GM23338 (cell line): ENCODE measurements around the gene C11orf65. TPM values are rescaled to one million over a fixed set of nuclear protein-coding genes. Genes with fewer than 3 reads are reported as not detected.

Experiments used
- ATAC-seq: fragments of 200-7000 bp; cut with Tn5 transposase; 3 replicates; pipeline ENCODE4 v1.9.1; 2020
- DNase-seq: peaks from one replicate; pipeline ENCODE4 v3.0.0-alpha.2; 2015; ENCODE audit warnings: low spot score
- H2AFZ ChIP-seq: fragments of 200-600 bp; sonication (generic); 2 replicates; pipeline ENCODE4 v1.8.0; 2016; ENCODE audit warnings: antibody characterized with exemption, mild to moderate bottlenecking, moderate library complexity
- H3F3A ChIP-seq: fragments of 200-600 bp; sonication (generic); replicated peaks from 2 replicates; pipeline ENCODE4 v1.8.0; 2017; ENCODE audit warnings: antibody characterized with exemption, mixed run types, low read depth
- H3K27ac ChIP-seq: fragments of 200-600 bp; sonication (generic); 2 replicates; pipeline ENCODE4 v1.6.1; 2016; ENCODE audit warnings: low read depth
- H3K27me3 ChIP-seq: fragments of 200-600 bp; sonication (generic); 2 replicates; pipeline ENCODE4 v1.8.0; 2016; ENCODE audit warnings: mild to moderate bottlenecking, mixed run types, moderate library complexity; ENCODE audit not compliant: insufficient read depth
- H3K36me3 ChIP-seq: fragments of 200-600 bp; sonication (generic); 2 replicates; pipeline ENCODE4 v1.8.0; 2016; ENCODE audit warnings: mild to moderate bottlenecking; ENCODE audit not compliant: insufficient read depth
- H3K4me1 ChIP-seq: fragments of 200-600 bp; sonication (generic); 2 replicates; pipeline ENCODE4 v1.8.0; 2016; ENCODE audit warnings: mild to moderate bottlenecking, moderate library complexity; ENCODE audit not compliant: insufficient read depth
- H3K4me2 ChIP-seq: fragments of 200-600 bp; sonication (generic); 2 replicates; pipeline ENCODE4 v1.7.1; 2017; ENCODE audit warnings: mixed run types
- H3K4me3 ChIP-seq: fragments of 200-600 bp; sonication (generic); 2 replicates; pipeline ENCODE4 v1.6.1; 2016; ENCODE audit warnings: mixed run types
- H3K79me2 ChIP-seq: fragments of 200-600 bp; sonication (generic); replicated peaks from 2 replicates; pipeline ENCODE4 v1.8.0; 2017; ENCODE audit warnings: mild to moderate bottlenecking; ENCODE audit not compliant: insufficient read depth
- H3K9me2 ChIP-seq: fragments of 200-600 bp; sonication (generic); 2 replicates; pipeline ENCODE4 v1.8.0; 2017; ENCODE audit not compliant: insufficient read depth
- H4K20me1 ChIP-seq: fragments of 200-600 bp; sonication (generic); replicated peaks from 2 replicates; pipeline ENCODE4 v1.8.0; 2017; ENCODE audit warnings: mild to moderate bottlenecking; ENCODE audit not compliant: insufficient read depth
- H3K27ac Mint-ChIP-seq: 2 replicates; pipeline ENCODE4 v1.8.0; 2020; ENCODE audit warnings: inconsistent platforms, mild to moderate bottlenecking, moderate library complexity, mixed read lengths
- H3K27me3 Mint-ChIP-seq: 3 replicates; pipeline ENCODE4 v1.8.0; 2022; ENCODE audit warnings: low read depth, mild to moderate bottlenecking, moderate library complexity, mixed read lengths, inconsistent platforms; ENCODE audit not compliant: insufficient read depth, poor library complexity
- H3K36me3 Mint-ChIP-seq: 3 replicates; pipeline ENCODE4 v1.8.0; 2021; ENCODE audit warnings: low read depth, mild to moderate bottlenecking, inconsistent platforms, moderate library complexity, mixed read lengths
- H3K4me1 Mint-ChIP-seq: 3 replicates; pipeline ENCODE4 v1.8.0; 2020; ENCODE audit warnings: mild to moderate bottlenecking, inconsistent platforms, mixed read lengths
- H3K4me3 Mint-ChIP-seq: 3 replicates; pipeline ENCODE4 v1.8.0; 2021; ENCODE audit warnings: moderate library complexity, mild to moderate bottlenecking, inconsistent platforms, mixed read lengths
- H3K9me3 Mint-ChIP-seq: 3 replicates; pipeline ENCODE4 v1.8.0; 2020; ENCODE audit warnings: moderate library complexity, mild to moderate bottlenecking, inconsistent platforms, mixed read lengths
- CREB1 ChIP-seq: fragments of 250-450 bp; sonication (Bioruptor Pico); IDR thresholded peaks from 2 replicates; pipeline ENCODE4 v1.5.0; 2020; ENCODE audit warnings: low read depth, mild to moderate bottlenecking, moderate library complexity
- CTCF ChIP-seq, 2 experiments: fragments of 200-600 bp in 1 of 2; sonication (generic) in 1 of 2; conservative IDR thresholded peaks; 2 replicates each; pipeline versions ENCODE4 v1.5.1 to v1.6.1; 2016 to 2017; ENCODE audit warnings: antibody characterized with exemption in 2 of 2, low read depth in 2 of 2, mild to moderate bottlenecking in 2 of 2, moderate library complexity in 1 of 2
- ETS1 ChIP-seq: IDR thresholded peaks from 2 replicates; pipeline ENCODE4 v1.6.1; 2016; ENCODE audit warnings: antibody characterized with exemption
- EZH2 ChIP-seq: fragments of 200-600 bp; sonication (generic); IDR thresholded peaks from one replicate; pipeline ENCODE4 v1.8.0; 2017; ENCODE audit warnings: antibody characterized with exemption, mild to moderate bottlenecking, low read depth; ENCODE audit not compliant: unreplicated experiment
- EZH2phosphoT487 ChIP-seq: fragments of 200-600 bp; sonication (generic); IDR thresholded peaks from one replicate; pipeline ENCODE4 v1.8.1; 2018; ENCODE audit warnings: antibody characterized with exemption; ENCODE audit not compliant: unreplicated experiment
- JUNB ChIP-seq: IDR thresholded peaks from one replicate; pipeline ENCODE4 v1.6.1; 2016; ENCODE audit warnings: antibody characterized with exemption; ENCODE audit not compliant: unreplicated experiment
- NANOG ChIP-seq: IDR thresholded peaks from 2 replicates; pipeline ENCODE4 v1.6.1; 2016; ENCODE audit warnings: antibody characterized with exemption, borderline replicate concordance
- POLR2AphosphoS5 ChIP-seq: IDR thresholded peaks from 2 replicates; pipeline ENCODE4 v1.6.1; 2016; ENCODE audit warnings: antibody characterized with exemption, low read depth
- STAT1 ChIP-seq: IDR thresholded peaks from one replicate; pipeline ENCODE4 v1.6.1; 2016; ENCODE audit warnings: antibody characterized with exemption; ENCODE audit not compliant: unreplicated experiment
- ZNF114 ChIP-seq: fragments of 250-450 bp; sonication (Bioruptor Pico); IDR thresholded peaks from 2 replicates; pipeline ENCODE4 v1.5.0; 2020; ENCODE audit warnings: mild to moderate bottlenecking, moderate library complexity
- ZNF331 ChIP-seq: fragments of 250-450 bp; sonication (Bioruptor Pico); IDR thresholded peaks from 2 replicates; pipeline ENCODE4 v1.5.0; 2020; ENCODE audit warnings: low read depth, mild to moderate bottlenecking, moderate library complexity
- polyA plus RNA-seq: library from polyadenylated mRNA; unstranded; fragments of >200 nt; fragmentation: Nextera tagmentation; extraction: Ambion mirVana; gene quantifications from 2 replicates; pipeline ENCODE4 v1.2.1, GENCODE V29; 2016
- total RNA-seq: library from RNA; depleted of rRNA; stranded (reverse); fragments of >200 nt; shearing (Covaris generic); gene quantifications from 2 replicates; pipeline ENCODE4 v1.2.3, GENCODE V29; 2014
- TF ChIP-seq, protein P1 (sequence below): IDR thresholded peaks from one replicate; pipeline ENCODE4 v1.6.1; 2018; ENCODE audit warnings: antibody characterized with exemption; ENCODE audit not compliant: unreplicated experiment
- TF ChIP-seq, protein P2 (sequence below): fragments of 250-450 bp; sonication (Bioruptor Pico); IDR thresholded peaks from 2 replicates; pipeline ENCODE4 v1.5.0; 2020; ENCODE audit warnings: mild to moderate bottlenecking, moderate library complexity

C11orf65 gene
- total and polyA plus RNA-seq, 2 experiments from 2014 or later, result 0.21 to 1.7 TPM

GRCh38 chr11:108501396-108501795 lies 34.1 kb upstream of the C11orf65 start:
- Histone ChIP-seq H3K79me2 (no peaks in the 10 kb centered on the region), H4K20me1 (no peaks in the 10 kb centered on the region), H3K4me1 (peaks cover 9% of the 10 kb centered on the region), H3K36me3 (no peaks in the 10 kb centered on the region), H3K4me2 (no peak overlapping the region), H3K4me3 (no peak overlapping the region), H3K27ac (no peak overlapping the region), H2AFZ (no peak overlapping the region), H3K27me3 (peaks cover 4% of the 10 kb centered on the region; the same call in 1 of the 2 replicates), H3K9me2 (no peaks in the 10 kb centered on the region), H3F3A (0 out of 2 replicates have a peak, but pooled peaks cover 4% of the 10 kb centered on the region)
- H3K27me3 Mint-ChIP-seq, result peaks cover 16% of the 10 kb centered on the region
- no peak for ATAC-seq
- H3K27ac Mint-ChIP-seq, result no peak overlapping the region
- H3K36me3 Mint-ChIP-seq, result no peaks in the 10 kb centered on the region
- peaks cover 8% of the 10 kb centered on the region; the same call in 2 of the 3 replicates for H3K4me1 Mint-ChIP-seq
- no peak for TF ChIP-seq ETS1
- TF ChIP-seq, protein P1, sequence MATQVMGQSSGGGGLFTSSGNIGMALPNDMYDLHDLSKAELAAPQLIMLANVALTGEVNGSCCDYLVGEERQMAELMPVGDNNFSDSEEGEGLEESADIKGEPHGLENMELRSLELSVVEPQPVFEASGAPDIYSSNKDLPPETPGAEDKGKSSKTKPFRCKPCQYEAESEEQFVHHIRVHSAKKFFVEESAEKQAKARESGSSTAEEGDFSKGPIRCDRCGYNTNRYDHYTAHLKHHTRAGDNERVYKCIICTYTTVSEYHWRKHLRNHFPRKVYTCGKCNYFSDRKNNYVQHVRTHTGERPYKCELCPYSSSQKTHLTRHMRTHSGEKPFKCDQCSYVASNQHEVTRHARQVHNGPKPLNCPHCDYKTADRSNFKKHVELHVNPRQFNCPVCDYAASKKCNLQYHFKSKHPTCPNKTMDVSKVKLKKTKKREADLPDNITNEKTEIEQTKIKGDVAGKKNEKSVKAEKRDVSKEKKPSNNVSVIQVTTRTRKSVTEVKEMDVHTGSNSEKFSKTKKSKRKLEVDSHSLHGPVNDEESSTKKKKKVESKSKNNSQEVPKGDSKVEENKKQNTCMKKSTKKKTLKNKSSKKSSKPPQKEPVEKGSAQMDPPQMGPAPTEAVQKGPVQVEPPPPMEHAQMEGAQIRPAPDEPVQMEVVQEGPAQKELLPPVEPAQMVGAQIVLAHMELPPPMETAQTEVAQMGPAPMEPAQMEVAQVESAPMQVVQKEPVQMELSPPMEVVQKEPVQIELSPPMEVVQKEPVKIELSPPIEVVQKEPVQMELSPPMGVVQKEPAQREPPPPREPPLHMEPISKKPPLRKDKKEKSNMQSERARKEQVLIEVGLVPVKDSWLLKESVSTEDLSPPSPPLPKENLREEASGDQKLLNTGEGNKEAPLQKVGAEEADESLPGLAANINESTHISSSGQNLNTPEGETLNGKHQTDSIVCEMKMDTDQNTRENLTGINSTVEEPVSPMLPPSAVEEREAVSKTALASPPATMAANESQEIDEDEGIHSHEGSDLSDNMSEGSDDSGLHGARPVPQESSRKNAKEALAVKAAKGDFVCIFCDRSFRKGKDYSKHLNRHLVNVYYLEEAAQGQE, result no peak
- TF ChIP-seq POLR2AphosphoS5, result no peak
- no peak for TF ChIP-seq EZH2
- TF ChIP-seq CTCF (conservative IDR thresholded peaks at IDR 0.05; ENCODE audit: low read depth in 2 of 2), result no peak
- TF ChIP-seq ZNF331 (CRISPR knock-in tag), result no peak
- TF ChIP-seq ZNF114, result no peak
- TF ChIP-seq JUNB, result no peak
- no peak for TF ChIP-seq CREB1 (CRISPR knock-in tag)
- no peak for TF ChIP-seq EZH2phosphoT487
- TF ChIP-seq, protein P2, sequence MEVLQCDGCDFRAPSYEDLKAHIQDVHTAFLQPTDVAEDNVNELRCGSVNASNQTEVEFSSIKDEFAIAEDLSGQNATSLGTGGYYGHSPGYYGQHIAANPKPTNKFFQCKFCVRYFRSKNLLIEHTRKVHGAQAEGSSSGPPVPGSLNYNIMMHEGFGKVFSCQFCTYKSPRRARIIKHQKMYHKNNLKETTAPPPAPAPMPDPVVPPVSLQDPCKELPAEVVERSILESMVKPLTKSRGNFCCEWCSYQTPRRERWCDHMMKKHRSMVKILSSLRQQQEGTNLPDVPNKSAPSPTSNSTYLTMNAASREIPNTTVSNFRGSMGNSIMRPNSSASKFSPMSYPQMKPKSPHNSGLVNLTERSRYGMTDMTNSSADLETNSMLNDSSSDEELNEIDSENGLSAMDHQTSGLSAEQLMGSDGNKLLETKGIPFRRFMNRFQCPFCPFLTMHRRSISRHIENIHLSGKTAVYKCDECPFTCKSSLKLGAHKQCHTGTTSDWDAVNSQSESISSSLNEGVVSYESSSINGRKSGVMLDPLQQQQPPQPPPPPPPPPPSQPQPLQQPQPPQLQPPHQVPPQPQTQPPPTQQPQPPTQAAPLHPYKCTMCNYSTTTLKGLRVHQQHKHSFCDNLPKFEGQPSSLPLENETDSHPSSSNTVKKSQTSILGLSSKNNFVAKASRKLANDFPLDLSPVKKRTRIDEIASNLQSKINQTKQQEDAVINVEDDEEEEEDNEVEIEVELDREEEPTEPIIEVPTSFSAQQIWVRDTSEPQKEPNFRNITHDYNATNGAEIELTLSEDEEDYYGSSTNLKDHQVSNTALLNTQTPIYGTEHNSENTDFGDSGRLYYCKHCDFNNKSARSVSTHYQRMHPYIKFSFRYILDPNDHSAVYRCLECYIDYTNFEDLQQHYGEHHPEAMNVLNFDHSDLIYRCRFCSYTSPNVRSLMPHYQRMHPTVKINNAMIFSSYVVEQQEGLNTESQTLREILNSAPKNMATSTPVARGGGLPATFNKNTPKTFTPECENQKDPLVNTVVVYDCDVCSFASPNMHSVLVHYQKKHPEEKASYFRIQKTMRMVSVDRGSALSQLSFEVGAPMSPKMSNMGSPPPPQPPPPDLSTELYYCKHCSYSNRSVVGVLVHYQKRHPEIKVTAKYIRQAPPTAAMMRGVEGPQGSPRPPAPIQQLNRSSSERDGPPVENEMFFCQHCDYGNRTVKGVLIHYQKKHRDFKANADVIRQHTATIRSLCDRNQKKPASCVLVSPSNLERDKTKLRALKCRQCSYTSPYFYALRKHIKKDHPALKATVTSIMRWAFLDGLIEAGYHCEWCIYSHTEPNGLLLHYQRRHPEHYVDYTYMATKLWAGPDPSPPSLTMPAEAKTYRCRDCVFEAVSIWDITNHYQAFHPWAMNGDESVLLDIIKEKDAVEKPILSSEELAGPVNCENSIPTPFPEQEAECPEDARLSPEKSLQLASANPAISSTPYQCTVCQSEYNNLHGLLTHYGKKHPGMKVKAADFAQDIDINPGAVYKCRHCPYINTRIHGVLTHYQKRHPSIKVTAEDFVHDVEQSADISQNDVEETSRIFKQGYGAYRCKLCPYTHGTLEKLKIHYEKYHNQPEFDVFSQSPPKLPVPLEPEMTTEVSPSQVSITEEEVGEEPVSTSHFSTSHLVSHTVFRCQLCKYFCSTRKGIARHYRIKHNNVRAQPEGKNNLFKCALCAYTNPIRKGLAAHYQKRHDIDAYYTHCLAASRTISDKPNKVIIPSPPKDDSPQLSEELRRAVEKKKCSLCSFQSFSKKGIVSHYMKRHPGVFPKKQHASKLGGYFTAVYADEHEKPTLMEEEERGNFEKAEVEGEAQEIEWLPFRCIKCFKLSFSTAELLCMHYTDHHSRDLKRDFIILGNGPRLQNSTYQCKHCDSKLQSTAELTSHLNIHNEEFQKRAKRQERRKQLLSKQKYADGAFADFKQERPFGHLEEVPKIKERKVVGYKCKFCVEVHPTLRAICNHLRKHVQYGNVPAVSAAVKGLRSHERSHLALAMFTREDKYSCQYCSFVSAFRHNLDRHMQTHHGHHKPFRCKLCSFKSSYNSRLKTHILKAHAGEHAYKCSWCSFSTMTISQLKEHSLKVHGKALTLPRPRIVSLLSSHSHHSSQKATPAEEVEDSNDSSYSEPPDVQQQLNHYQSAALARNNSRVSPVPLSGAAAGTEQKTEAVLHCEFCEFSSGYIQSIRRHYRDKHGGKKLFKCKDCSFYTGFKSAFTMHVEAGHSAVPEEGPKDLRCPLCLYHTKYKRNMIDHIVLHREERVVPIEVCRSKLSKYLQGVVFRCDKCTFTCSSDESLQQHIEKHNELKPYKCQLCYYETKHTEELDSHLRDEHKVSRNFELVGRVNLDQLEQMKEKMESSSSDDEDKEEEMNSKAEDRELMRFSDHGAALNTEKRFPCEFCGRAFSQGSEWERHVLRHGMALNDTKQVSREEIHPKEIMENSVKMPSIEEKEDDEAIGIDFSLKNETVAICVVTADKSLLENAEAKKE (CRISPR knock-in tag), result no peak
- TF ChIP-seq NANOG, result no peak
- no peak for TF ChIP-seq STAT1
- DNase-seq, result no peak
- no peak overlapping the region for H3K4me3 Mint-ChIP-seq
- no peaks in the 10 kb centered on the region for H3K9me3 Mint-ChIP-seq
